HCT116 (cell line): ENCODE measurements around the gene AKT3. TPM values are rescaled to one million over a fixed set of nuclear protein-coding genes. Genes with fewer than 3 reads are reported as not detected.

ENCODE experiments used
- ATAC-seq: fragments of 200-7000 bp; cut with Tn5 transposase; 2 replicates; pipeline ENCODE4 v1.9.1; 2020; ENCODE audit warnings: mild to moderate bottlenecking, moderate library complexity
- BruUV-seq: library from RNA; stranded (reverse); fragments of 400-500 nt; replicated peaks from 2 replicates; lab custom pipeline; 2021; lab: Mats Ljungman, UMichigan
- CTCF ChIA-PET: fragments of 300-600 bp; sonication (Branson Sonifier 250); formaldehyde crosslinking; loops from one replicate; lab custom pipeline; 2021; ENCODE audit warnings: antibody characterized with exemption; lab: Charles Lee
- POLR2A ChIA-PET: fragments of 300-600, 350-600 bp; sonication (Branson Sonifier 250); formaldehyde crosslinking; loops from one replicate; lab custom pipeline; 2021; ENCODE audit warnings: antibody characterized with exemption; lab: Charles Lee
- RAD21 ChIA-PET, 2 experiments: fragments of 300-600 bp; sonication (Branson Sonifier 250); formaldehyde crosslinking; loops; one replicate each; lab custom pipeline; 2023; ENCODE audit warnings: low total read pairs in 2 of 2; ENCODE audit not compliant: uncharacterized antibody in 2 of 2, unreplicated experiment in 2 of 2, low non-redundant PET in 1 of 2; lab: Charles Lee
- DNase-seq: peaks from one replicate; pipeline ENCODE4 v3.0.0-alpha.2; 2010; ENCODE audit warnings: low read depth, low spot score
- H2AFZ ChIP-seq: fragments of 200-600 bp; shearing (Covaris generic), sonication (generic); 2 replicates; pipeline ENCODE4 v1.6.1; 2017; ENCODE audit warnings: low read depth, mixed run types, mixed read lengths, antibody characterized with exemption, low read length; ENCODE audit not compliant: poor library complexity, severe bottlenecking
- H3K27ac ChIP-seq: 2 replicates; pipeline ENCODE4 v1.5.1; 2012; ENCODE audit warnings: low read depth, low read length
- H3K27me3 ChIP-seq: fragments of 200-600 bp; sonication (generic); 2 replicates; pipeline ENCODE4 v1.6.1; 2016; ENCODE audit warnings: mixed run types, low read length, mixed read lengths; ENCODE audit not compliant: insufficient read depth
- H3K36me3 ChIP-seq, 2 experiments: fragments of 200-500 bp in 1 of 2; fragments of 200-600 bp in 1 of 2; sonication (Bioruptor generic) in 1 of 2; sonication (generic) in 1 of 2; 2 replicates each; pipeline versions ENCODE4 v1.5.1 to v1.6.1; 2014 to 2016; ENCODE audit warnings: low read length in 2 of 2, inconsistent platforms in 1 of 2, mixed read lengths in 1 of 2, mixed run types in 1 of 2; ENCODE audit not compliant: insufficient read depth in 2 of 2, control insufficient read depth in 1 of 2
- H3K4me1 ChIP-seq, 2 experiments: fragments of 200-600 bp in 1 of 2; sonication (generic) in 1 of 2; 2 replicates each; pipeline versions ENCODE4 v1.5.1 to v1.6.1; 2012 to 2017; ENCODE audit warnings: low read length in 2 of 2, inconsistent platforms in 1 of 2, mild to moderate bottlenecking in 1 of 2, mixed read lengths in 1 of 2, mixed run types in 1 of 2, moderate library complexity in 1 of 2; ENCODE audit not compliant: insufficient read depth in 2 of 2, control insufficient read depth in 1 of 2
- H3K4me2 ChIP-seq: fragments of 200-600 bp; sonication (generic); 2 replicates; pipeline ENCODE4 v1.6.1; 2017; ENCODE audit warnings: mixed run types, low read length, mixed read lengths
- H3K4me3 ChIP-seq, 2 experiments: fragments of 200-600 bp in 1 of 2; sonication (generic) in 1 of 2; replicated peaks in 1 of 2; 2 replicates each; pipeline ENCODE4 v1.5.1; 2011 to 2016; ENCODE audit warnings: low read length in 2 of 2, control low read depth in 1 of 2, low read depth in 1 of 2, mild to moderate bottlenecking in 1 of 2, mixed read lengths in 1 of 2, mixed run types in 1 of 2
- H3K79me2 ChIP-seq: fragments of 200-600 bp; sonication (generic); 2 replicates; pipeline ENCODE4 v1.6.1; 2017; ENCODE audit warnings: mild to moderate bottlenecking, mixed run types, low read length, moderate library complexity, mixed read lengths; ENCODE audit not compliant: insufficient read depth
- H3K9ac ChIP-seq: fragments of 200-600 bp; sonication (generic); 2 replicates; pipeline ENCODE4 v1.6.1; 2016; ENCODE audit warnings: low read length, mixed read lengths
- H3K9me2 ChIP-seq: fragments of 200-600 bp; sonication (generic), shearing (Covaris generic); 2 replicates; pipeline ENCODE4 v1.6.1; 2017; ENCODE audit warnings: mixed run types, mild to moderate bottlenecking, moderate library complexity; ENCODE audit not compliant: insufficient read depth
- H3K9me3 ChIP-seq, 2 experiments: fragments of 200-500 bp in 1 of 2; fragments of 200-600 bp in 1 of 2; sonication (Bioruptor generic) in 1 of 2; sonication (generic) in 1 of 2; 2 replicates each; pipeline ENCODE4 v1.6.1; 2014 to 2017; ENCODE audit warnings: low read length in 2 of 2, mixed read lengths in 2 of 2, inconsistent platforms in 1 of 2, low read depth in 1 of 2, mild to moderate bottlenecking in 1 of 2, mixed run types in 1 of 2, moderate library complexity in 1 of 2; ENCODE audit not compliant: control insufficient read depth in 1 of 2, insufficient read depth in 1 of 2
- H4K20me1 ChIP-seq: fragments of 200-600 bp; sonication (generic), shearing (Covaris generic); 2 replicates; pipeline ENCODE4 v1.6.1; 2017; ENCODE audit warnings: mixed run types, mild to moderate bottlenecking, moderate library complexity; ENCODE audit not compliant: insufficient read depth
- EGR1 ChIP-seq: IDR thresholded peaks from 2 replicates; pipeline ENCODE4 v1.6.1; 2012; ENCODE audit warnings: low read depth
- SP1 ChIP-seq: IDR thresholded peaks from 2 replicates; pipeline ENCODE4 v1.6.1; 2012; ENCODE audit warnings: low read depth
- ZFX ChIP-seq: fragments of 450-650 bp; IDR thresholded peaks from 2 replicates; pipeline ENCODE4 v1.6.1; 2017
- ZNF274 ChIP-seq: fragments of 200-500 bp; sonication (Bioruptor generic); IDR thresholded peaks from 2 replicates; pipeline ENCODE4 v1.6.1; 2014; ENCODE audit warnings: mild to moderate bottlenecking, low read depth, low read length, inconsistent platforms
- intact Hi-C: fragments of 100-400 bp; cut with micrococcal nuclease; formaldehyde crosslinking; loops from 2 replicates; pipeline ENCODE4 v1.10.0; 2022
- total RNA-seq: library from RNA; stranded (reverse); gene quantifications from one replicate; pipeline ENCODE4 v1.2.1, GENCODE V29; 2021; ENCODE audit not compliant: unreplicated experiment
- TF ChIP-seq, protein P1 (sequence below), 3 experiments: fragments of 200-600 bp in 1 of 3; sonication (generic) in 1 of 3; IDR thresholded peaks in 2 of 3; conservative IDR thresholded peaks in 1 of 3; 2 replicates each; pipeline ENCODE4 v1.5.1; 2012 to 2017; ENCODE audit warnings: low read depth in 2 of 3, low read length in 2 of 3, antibody characterized with exemption in 1 of 3, borderline replicate concordance in 1 of 3, control low read depth in 1 of 3, mild to moderate bottlenecking in 1 of 3, mixed read lengths in 1 of 3, mixed run types in 1 of 3, moderate library complexity in 1 of 3; ENCODE audit not compliant: insufficient read depth in 1 of 3
- TF ChIP-seq, protein P2 (sequence below): IDR thresholded peaks from 2 replicates; pipeline ENCODE4 v1.6.1; 2012

AKT3 gene
- total RNA-seq, 1 experiment from 2014 or later = 0.49 TPM

DNA sequence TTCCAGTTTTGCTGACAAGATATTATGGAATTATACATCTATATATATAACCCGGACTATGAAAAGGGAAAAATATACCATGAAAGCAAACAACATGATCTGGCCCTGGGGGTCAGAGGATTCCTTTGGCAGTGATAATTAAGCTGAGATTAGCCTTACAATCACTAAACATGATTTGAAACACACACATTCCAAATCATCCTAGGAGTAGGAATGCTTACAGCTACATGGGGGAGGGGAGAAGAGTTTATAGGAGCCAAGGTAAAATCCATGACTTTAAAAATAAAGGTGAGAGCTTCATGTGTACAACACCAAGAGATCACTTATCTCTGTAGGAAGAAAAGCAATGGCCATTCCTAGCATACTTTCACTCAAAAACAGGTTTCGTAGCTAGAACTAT, 57.6 kb downstream of the AKT3 start:
- Histone ChIP-seq H2AFZ (no peak overlapping the region), H3K36me3 (no peaks in the 10 kb centered on the region), H3K9me3 (no peaks in the 10 kb centered on the region), H3K9ac (no peak overlapping the region), H3K4me3 (no peak overlapping the region), H3K4me2 (no peak overlapping the region), H3K27ac (no peak overlapping the region), H4K20me1 (no peaks in the 10 kb centered on the region), H3K79me2 (no peaks in the 10 kb centered on the region), H3K4me1 (no peaks in the 10 kb centered on the region), H3K27me3 (peaks cover 25% of the 10 kb centered on the region), H3K9me2 (no peaks in the 10 kb centered on the region)
- ATAC-seq (no peak), DNase-seq (no peak)
- intact Hi-C loops = no loop called here
- TF ChIP-seq EGR1 = no peak
- TF ChIP-seq SP1 = no peak
- POLR2A ChIA-PET = no interaction called here
- CTCF ChIA-PET = no interaction called here
- RAD21 ChIA-PET = no interaction called here
- no TSS peak for BruUV-seq

DNA sequence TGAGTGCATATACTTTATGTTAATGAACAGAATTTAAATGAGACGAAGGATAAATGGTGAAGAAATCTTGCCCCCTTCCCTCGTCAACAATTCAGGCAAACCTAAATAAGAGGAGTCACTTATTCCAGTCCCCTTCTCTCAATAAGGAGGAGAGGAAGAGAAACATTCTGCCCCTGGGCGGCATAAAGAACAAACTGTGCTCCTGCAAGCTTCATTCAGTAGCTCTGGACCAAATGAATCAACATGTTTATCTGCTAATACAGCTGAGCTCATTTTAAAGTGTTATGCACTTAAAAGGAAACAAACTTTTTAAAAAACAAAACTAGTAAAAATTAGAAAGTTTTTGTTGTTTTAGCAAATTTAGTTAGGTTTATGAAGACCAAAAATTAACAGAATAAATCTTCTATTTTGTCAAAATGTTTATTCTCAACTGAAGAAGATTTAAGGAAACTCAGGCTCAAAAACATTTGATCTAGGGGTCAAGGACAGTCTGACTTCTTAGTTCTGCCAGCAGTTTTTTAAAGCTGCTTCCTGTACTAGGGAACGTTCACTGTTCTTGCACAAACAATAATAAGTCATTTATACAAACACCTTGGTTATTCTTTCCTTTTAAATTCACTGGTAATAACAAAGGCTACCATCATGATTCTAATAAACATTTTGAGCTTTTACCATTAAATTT, 58.3 kb downstream of the AKT3 start:
- ChIA-PET CTCF (no interaction called here), POLR2A (no interaction called here), RAD21 (no interaction called here)
- Histone ChIP-seq H2AFZ (no peak overlapping the region), H3K79me2 (no peaks in the 10 kb centered on the region), H3K36me3 (no peaks in the 10 kb centered on the region), H3K9ac (no peak overlapping the region), H3K4me2 (no peak overlapping the region), H3K27ac (no peak overlapping the region), H3K4me1 (no peaks in the 10 kb centered on the region), H4K20me1 (no peaks in the 10 kb centered on the region), H3K9me2 (no peaks in the 10 kb centered on the region), H3K4me3 (no peak overlapping the region), H3K27me3 (peaks cover 27% of the 10 kb centered on the region), H3K9me3 (no peaks in the 10 kb centered on the region)
- BruUV-seq = no TSS peak
- DNase-seq (no peak), ATAC-seq (no peak)
- TF ChIP-seq, protein P1, sequence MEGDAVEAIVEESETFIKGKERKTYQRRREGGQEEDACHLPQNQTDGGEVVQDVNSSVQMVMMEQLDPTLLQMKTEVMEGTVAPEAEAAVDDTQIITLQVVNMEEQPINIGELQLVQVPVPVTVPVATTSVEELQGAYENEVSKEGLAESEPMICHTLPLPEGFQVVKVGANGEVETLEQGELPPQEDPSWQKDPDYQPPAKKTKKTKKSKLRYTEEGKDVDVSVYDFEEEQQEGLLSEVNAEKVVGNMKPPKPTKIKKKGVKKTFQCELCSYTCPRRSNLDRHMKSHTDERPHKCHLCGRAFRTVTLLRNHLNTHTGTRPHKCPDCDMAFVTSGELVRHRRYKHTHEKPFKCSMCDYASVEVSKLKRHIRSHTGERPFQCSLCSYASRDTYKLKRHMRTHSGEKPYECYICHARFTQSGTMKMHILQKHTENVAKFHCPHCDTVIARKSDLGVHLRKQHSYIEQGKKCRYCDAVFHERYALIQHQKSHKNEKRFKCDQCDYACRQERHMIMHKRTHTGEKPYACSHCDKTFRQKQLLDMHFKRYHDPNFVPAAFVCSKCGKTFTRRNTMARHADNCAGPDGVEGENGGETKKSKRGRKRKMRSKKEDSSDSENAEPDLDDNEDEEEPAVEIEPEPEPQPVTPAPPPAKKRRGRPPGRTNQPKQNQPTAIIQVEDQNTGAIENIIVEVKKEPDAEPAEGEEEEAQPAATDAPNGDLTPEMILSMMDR (IDR thresholded peaks at IDR 0.05 in 2 of 3, conservative IDR thresholded peaks at IDR 0.05 in 1 of 3; ENCODE audit: borderline replicate concordance in 1 of 3, insufficient read depth in 1 of 3, low read depth in 2 of 3, low read length in 2 of 3) = no peak
- no peak for TF ChIP-seq ZNF274
- TF ChIP-seq, protein P2, sequence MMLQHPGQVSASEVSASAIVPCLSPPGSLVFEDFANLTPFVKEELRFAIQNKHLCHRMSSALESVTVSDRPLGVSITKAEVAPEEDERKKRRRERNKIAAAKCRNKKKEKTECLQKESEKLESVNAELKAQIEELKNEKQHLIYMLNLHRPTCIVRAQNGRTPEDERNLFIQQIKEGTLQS = no peak
- TF ChIP-seq ZFX = no peak
- intact Hi-C loops = no loop called here
